CD14-positive monocyte (primary cell): ENCODE data around the gene GNA12. TPM values are rescaled to one million over a fixed set of nuclear protein-coding genes. Genes with fewer than 3 reads are reported as not detected.

Experiments
- DNase-seq, 3 donors: peaks; one replicate each; pipeline ENCODE4 v3.0.0-alpha.2; 2011 to 2022
- H2AFZ ChIP-seq: 2 replicates; pipeline ENCODE4 v1.6.0; 2012; ENCODE audit warnings: mild to moderate bottlenecking, low read depth, low read length, inconsistent platforms; ENCODE audit not compliant: insufficient read depth, poor library complexity, severe bottlenecking
- H3K27ac ChIP-seq, 2 donors: 1 replicate in 1 of 2; 2 replicates in 1 of 2; pipeline ENCODE4 v1.5.1; 2012 to 2013; ENCODE audit warnings: low read length in 2 of 2, control low read depth in 1 of 2, inconsistent platforms in 1 of 2, low read depth in 1 of 2, mild to moderate bottlenecking in 1 of 2
- H3K27me3 ChIP-seq, 2 donors: one replicate each; pipeline versions ENCODE4 v1.6.0 to v1.6.1; 2011 to 2013; ENCODE audit warnings: low read length in 2 of 2; ENCODE audit not compliant: control insufficient read depth in 2 of 2, insufficient read depth in 2 of 2
- H3K36me3 ChIP-seq, 2 donors: replicated peaks in 1 of 2; 1 replicate in 1 of 2; 2 replicates in 1 of 2; pipeline versions ENCODE4 v1.5.1 to v1.6.1; 2012 to 2013; ENCODE audit warnings: low read length in 2 of 2, control low read depth in 1 of 2, inconsistent platforms in 1 of 2, mild to moderate bottlenecking in 1 of 2; ENCODE audit not compliant: insufficient read depth in 2 of 2, control insufficient read depth in 1 of 2
- H3K4me1 ChIP-seq, 2 donors: 1 replicate in 1 of 2; 2 replicates in 1 of 2; pipeline versions ENCODE4 v1.5.1 to v1.6.1; 2012 to 2013; ENCODE audit warnings: low read length in 2 of 2, control low read depth in 1 of 2, inconsistent platforms in 1 of 2, mild to moderate bottlenecking in 1 of 2, moderate library complexity in 1 of 2; ENCODE audit not compliant: insufficient read depth in 2 of 2, control insufficient read depth in 1 of 2
- H3K4me2 ChIP-seq: replicated peaks from 2 replicates; pipeline ENCODE3; 2012; ENCODE audit warnings: low read length, moderate library complexity, mild to moderate bottlenecking; ENCODE audit not compliant: poor library complexity, severe bottlenecking; ENCODE audit errors: extremely low read depth
- H3K4me3 ChIP-seq, 3 experiments: fragments of 200-600 bp in 1 of 3; sonication (generic) in 1 of 3; replicated peaks in 1 of 3; 1 replicate in 2 of 3; 2 replicates in 1 of 3; pipeline ENCODE4 v1.5.1; 2011 to 2013; ENCODE audit warnings: low read length in 3 of 3, mild to moderate bottlenecking in 3 of 3, control low read depth in 2 of 3, low read depth in 2 of 3, inconsistent platforms in 1 of 3, moderate library complexity in 1 of 3
- H3K79me2 ChIP-seq: 2 replicates; pipeline ENCODE4 v1.6.0; 2012; ENCODE audit warnings: mild to moderate bottlenecking, control low read depth, inconsistent platforms, low read length, moderate library complexity; ENCODE audit not compliant: insufficient read depth
- H3K9ac ChIP-seq: 2 replicates; pipeline ENCODE4 v1.6.0; 2017; ENCODE audit warnings: low read length, mild to moderate bottlenecking; ENCODE audit not compliant: insufficient read depth, poor library complexity, severe bottlenecking
- H3K9me3 ChIP-seq, 2 donors: replicated peaks in 1 of 2; 1 replicate in 1 of 2; 2 replicates in 1 of 2; pipeline versions ENCODE4 v1.5.1 to v1.6.1; 2012 to 2013; ENCODE audit warnings: low read length in 2 of 2, control low read depth in 1 of 2; ENCODE audit not compliant: control insufficient read depth in 1 of 2, insufficient read depth in 1 of 2
- H4K20me1 ChIP-seq: 2 replicates; pipeline ENCODE4 v1.6.0; 2012; ENCODE audit warnings: mild to moderate bottlenecking, low read length, control low read depth, moderate library complexity; ENCODE audit not compliant: insufficient read depth
- H3K27ac Mint-ChIP-seq, 7 donors: one replicate each; pipeline ENCODE4 v1.8.0; 2020; ENCODE audit warnings: mild to moderate bottlenecking in 7 of 7, mixed read lengths in 7 of 7, moderate library complexity in 6 of 7, inconsistent platforms in 2 of 7
- H3K27me3 Mint-ChIP-seq, 3 donors: one replicate each; pipeline ENCODE4 v1.8.0; 2021 to 2022; ENCODE audit warnings: low read depth in 3 of 3, mild to moderate bottlenecking in 3 of 3, mixed read lengths in 3 of 3, moderate library complexity in 3 of 3, inconsistent platforms in 1 of 3
- H3K36me3 Mint-ChIP-seq, 2 donors: one replicate each; pipeline ENCODE4 v1.8.0; 2020; ENCODE audit warnings: mixed read lengths in 2 of 2, inconsistent platforms in 1 of 2, mild to moderate bottlenecking in 1 of 2
- H3K4me1 Mint-ChIP-seq: one replicate; pipeline ENCODE4 v1.8.0; 2020; ENCODE audit warnings: mild to moderate bottlenecking, mixed read lengths
- H3K4me3 Mint-ChIP-seq, 2 donors: one replicate each; pipeline ENCODE4 v1.8.0; 2020; ENCODE audit warnings: mild to moderate bottlenecking in 2 of 2, mixed read lengths in 2 of 2, moderate library complexity in 1 of 2
- H3K9me3 Mint-ChIP-seq, 7 donors: one replicate each; pipeline ENCODE4 v1.8.0; 2020 to 2022; ENCODE audit warnings: mixed read lengths in 7 of 7, mild to moderate bottlenecking in 6 of 7, moderate library complexity in 6 of 7, inconsistent platforms in 2 of 7
- WGBS: methylation state at CpG from one replicate; pipeline ENCODE4 v1.1.5; 2013; ENCODE audit warnings: missing lambda C conversion rate; ENCODE audit not compliant: insufficient coverage; 5-methylcytosine and 5-hydroxymethylcytosine counted together
- intact Hi-C, 2 donors: fragments of 100-400 bp; cut with micrococcal nuclease; formaldehyde crosslinking; loops; one replicate each; pipeline versions ENCODE4 v1.15.0 to v1.15.1; 2023
- polyA plus RNA-seq, 3 donors: library from polyadenylated mRNA; depleted of rRNA in 1 of 3; unstranded in 2 of 3; stranded (reverse) in 1 of 3; fragments of 300-500 nt in 2 of 3; fragments of >200 nt in 1 of 3; fragmentation: Illumina TruSeq in 2 of 3; gene quantifications; 1 replicate in 2 of 3; 2 replicates in 1 of 3; pipeline ENCODE4 v1.2.3, GENCODE V29; 2012 to 2021
- TF ChIP-seq, protein P1 (sequence below): fragments of 200-600 bp; IDR thresholded peaks from one replicate; pipeline ENCODE4 v1.8.0; 2022; ENCODE audit warnings: antibody characterized with exemption, mild to moderate bottlenecking

GNA12 gene
- polyA plus RNA-seq, 3 donors = 3.4 to 25.9 (median 10.6) TPM

DNA sequence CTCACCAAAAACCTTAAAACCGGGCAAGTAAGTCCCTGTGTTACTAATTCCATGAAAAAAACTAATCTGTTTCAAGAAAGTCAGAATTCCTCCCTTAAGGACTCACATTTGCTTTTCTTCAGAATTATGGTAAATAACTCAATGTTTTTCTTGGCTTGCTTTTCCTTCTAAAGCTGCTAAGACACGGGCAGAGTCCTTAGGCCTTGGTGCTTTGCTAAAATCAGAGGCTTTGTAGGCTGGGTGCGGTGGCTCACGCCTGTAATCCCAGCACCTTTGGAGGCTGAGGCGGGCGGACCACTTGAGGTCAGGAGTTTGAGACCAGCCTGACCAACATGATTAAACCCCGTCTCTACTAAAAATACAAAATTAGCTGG is 32.0 kb downstream of the GNA12 start:
- Mint-ChIP-seq H3K36me3 (peaks cover 37 to 43% of the 10 kb centered on the region in 2 donors), H3K4me3 (peak overlapping the region in 1 of 2 donors; percentile 91), H3K4me1 (peaks cover 52% of the 10 kb centered on the region), H3K9me3 (peaks cover 0 to 2% (median 0%) of the 10 kb centered on the region in 7 donors), H3K27me3 (peaks cover 0 to 3% (median 0%) of the 10 kb centered on the region in 3 donors), H3K27ac (peak overlapping the region in 2 of 7 donors; percentile 13 to 90)
- Histone ChIP-seq H3K79me2 (peaks cover 9% of the 10 kb centered on the region), H3K4me2 (peak overlapping the region; percentile 25), H3K9me3 (no peaks in the 10 kb centered on the region), H3K9ac (no peak overlapping the region), H3K36me3 (no peaks in the 10 kb centered on the region), H3K27ac (no peak overlapping the region), H3K4me3 (no peak overlapping the region), H4K20me1 (peaks cover 17% of the 10 kb centered on the region), H3K4me1 (peaks cover 22 to 33% of the 10 kb centered on the region in 2 donors), H3K27me3 (no peaks in the 10 kb centered on the region), H2AFZ (no peak overlapping the region)
- 92% methylated on average over 2 of the region's 7 CpGs for WGBS
- intact Hi-C loops = no loop called here
- TF ChIP-seq, protein P1, sequence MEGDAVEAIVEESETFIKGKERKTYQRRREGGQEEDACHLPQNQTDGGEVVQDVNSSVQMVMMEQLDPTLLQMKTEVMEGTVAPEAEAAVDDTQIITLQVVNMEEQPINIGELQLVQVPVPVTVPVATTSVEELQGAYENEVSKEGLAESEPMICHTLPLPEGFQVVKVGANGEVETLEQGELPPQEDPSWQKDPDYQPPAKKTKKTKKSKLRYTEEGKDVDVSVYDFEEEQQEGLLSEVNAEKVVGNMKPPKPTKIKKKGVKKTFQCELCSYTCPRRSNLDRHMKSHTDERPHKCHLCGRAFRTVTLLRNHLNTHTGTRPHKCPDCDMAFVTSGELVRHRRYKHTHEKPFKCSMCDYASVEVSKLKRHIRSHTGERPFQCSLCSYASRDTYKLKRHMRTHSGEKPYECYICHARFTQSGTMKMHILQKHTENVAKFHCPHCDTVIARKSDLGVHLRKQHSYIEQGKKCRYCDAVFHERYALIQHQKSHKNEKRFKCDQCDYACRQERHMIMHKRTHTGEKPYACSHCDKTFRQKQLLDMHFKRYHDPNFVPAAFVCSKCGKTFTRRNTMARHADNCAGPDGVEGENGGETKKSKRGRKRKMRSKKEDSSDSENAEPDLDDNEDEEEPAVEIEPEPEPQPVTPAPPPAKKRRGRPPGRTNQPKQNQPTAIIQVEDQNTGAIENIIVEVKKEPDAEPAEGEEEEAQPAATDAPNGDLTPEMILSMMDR = no peak
- no peak for DNase-seq

DNA sequence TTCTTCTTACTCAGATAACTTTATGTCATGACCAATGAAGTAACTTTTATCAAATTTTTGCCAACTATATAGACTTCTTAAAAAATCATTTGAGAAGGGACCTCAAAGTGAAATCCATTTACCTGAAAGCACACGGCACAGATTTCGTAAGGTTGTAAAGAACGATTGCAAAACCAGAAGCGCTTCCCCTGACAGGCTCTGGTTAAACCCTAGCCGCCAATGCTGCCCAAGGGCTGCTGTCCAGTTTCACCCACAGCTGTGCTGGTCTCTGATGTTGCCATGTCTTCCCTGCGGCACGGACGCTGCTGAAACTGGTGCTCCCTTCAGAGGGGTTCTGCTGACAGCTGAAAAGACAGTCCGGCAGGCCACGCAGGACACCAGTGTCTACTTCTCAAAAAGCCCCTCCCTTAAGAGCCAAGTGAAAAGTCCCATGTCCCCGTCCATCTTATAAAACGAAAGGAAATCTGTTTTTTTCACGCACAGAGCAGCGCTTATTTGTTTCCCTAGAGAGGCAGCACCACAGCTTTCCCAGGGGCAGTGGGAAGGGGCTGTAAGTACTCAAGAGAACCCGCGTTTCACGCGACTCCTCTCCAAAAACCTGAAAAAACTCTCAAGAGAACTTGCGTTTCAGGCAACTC is 32.5 kb downstream of the GNA12 start:
- Histone ChIP-seq H2AFZ (no peak overlapping the region), H4K20me1 (peaks cover 14% of the 10 kb centered on the region), H3K4me3 (peak overlapping the region in 1 of 3 experiments; percentile 21), H3K9me3 (no peaks in the 10 kb centered on the region), H3K27me3 (no peaks in the 10 kb centered on the region), H3K4me2 (peak overlapping the region; percentile 25), H3K27ac (no peak overlapping the region), H3K36me3 (no peaks in the 10 kb centered on the region), H3K9ac (no peak overlapping the region), H3K79me2 (peaks cover 6% of the 10 kb centered on the region), H3K4me1 (peaks cover 22 to 33% of the 10 kb centered on the region in 2 donors)
- intact Hi-C loops = no loop called here
- peak overlapping the region in 6 of 7 donors; percentile 59 to 90 (median 80) for H3K27ac Mint-ChIP-seq
- peaks cover 34 to 43% of the 10 kb centered on the region in 2 donors for H3K36me3 Mint-ChIP-seq
- H3K4me3 Mint-ChIP-seq = peak overlapping the region; percentile 78 to 91
- TF ChIP-seq, protein P1 = no peak
- 39% methylated on average over 14 of the region's 19 CpGs for WGBS
- H3K9me3 Mint-ChIP-seq = peaks cover 0 to 2% (median 0%) of the 10 kb centered on the region in 7 donors
- peaks cover 0 to 3% (median 0%) of the 10 kb centered on the region in 3 donors for H3K27me3 Mint-ChIP-seq
- DNase-seq = peak; percentile 25 to 63 (median 54)
- H3K4me1 Mint-ChIP-seq = peaks cover 52% of the 10 kb centered on the region
